ENCODE results near the gene NUP62.

NUP62 gene

GRCh38 chr19:49861107-49861506, 68.2 kb downstream of the NUP62 start:
- Histone ChIP-seq H3K27ac (ENCODE audit: low read length) (no peak overlapping the region), H3K36me3 (ENCODE audit: insufficient read depth, low read length) (peaks cover 85% of the 10 kb centered on the region), H4K20me1 (ENCODE audit: insufficient read depth, low read length) (peaks cover 83% of the 10 kb centered on the region), H3K27me3 (ENCODE audit: insufficient read depth, low read length, poor library complexity) (no peaks in the 10 kb centered on the region), H3K4me3 (ENCODE audit: low read depth in 1 of 2, low read length in 2 of 2) (no peak overlapping the region), H3K9ac (ENCODE audit: low read depth, low read length) (no peak overlapping the region), H3K4me2 (ENCODE audit: insufficient read depth, low read length) (no peak overlapping the region), H3K9me3 (ENCODE audit: insufficient read depth, low read length, severe bottlenecking) (no peaks in the 10 kb centered on the region), H2AFZ (ENCODE audit: low read depth, low read length) (no peak overlapping the region), H3K79me2 (ENCODE audit: insufficient read depth, low read length) (peaks cover 43% of the 10 kb centered on the region), H3K4me1 (ENCODE audit: insufficient read depth, low read length) (peaks cover 25% of the 10 kb centered on the region)
- ATAC-seq (ENCODE audit: insufficient read depth, low read depth) (no peak), DNase-seq (no peak)
- TF ChIP-seq, protein P1, sequence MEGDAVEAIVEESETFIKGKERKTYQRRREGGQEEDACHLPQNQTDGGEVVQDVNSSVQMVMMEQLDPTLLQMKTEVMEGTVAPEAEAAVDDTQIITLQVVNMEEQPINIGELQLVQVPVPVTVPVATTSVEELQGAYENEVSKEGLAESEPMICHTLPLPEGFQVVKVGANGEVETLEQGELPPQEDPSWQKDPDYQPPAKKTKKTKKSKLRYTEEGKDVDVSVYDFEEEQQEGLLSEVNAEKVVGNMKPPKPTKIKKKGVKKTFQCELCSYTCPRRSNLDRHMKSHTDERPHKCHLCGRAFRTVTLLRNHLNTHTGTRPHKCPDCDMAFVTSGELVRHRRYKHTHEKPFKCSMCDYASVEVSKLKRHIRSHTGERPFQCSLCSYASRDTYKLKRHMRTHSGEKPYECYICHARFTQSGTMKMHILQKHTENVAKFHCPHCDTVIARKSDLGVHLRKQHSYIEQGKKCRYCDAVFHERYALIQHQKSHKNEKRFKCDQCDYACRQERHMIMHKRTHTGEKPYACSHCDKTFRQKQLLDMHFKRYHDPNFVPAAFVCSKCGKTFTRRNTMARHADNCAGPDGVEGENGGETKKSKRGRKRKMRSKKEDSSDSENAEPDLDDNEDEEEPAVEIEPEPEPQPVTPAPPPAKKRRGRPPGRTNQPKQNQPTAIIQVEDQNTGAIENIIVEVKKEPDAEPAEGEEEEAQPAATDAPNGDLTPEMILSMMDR (IDR thresholded peaks at IDR 0.05; ENCODE audit: borderline replicate concordance, extremely low read depth, low read length, poor library complexity, severe bottlenecking) = no peak
- TF ChIP-seq EZH2 (IDR thresholded peaks at IDR 0.05; ENCODE audit: borderline replicate concordance, low read depth, low read length, severe bottlenecking) = no peak

- Histone ChIP-seq H3K9me3 (ENCODE audit: insufficient read depth, low read length, severe bottlenecking) (no peaks in the 10 kb centered on the region), H3K4me2 (ENCODE audit: insufficient read depth, low read length) (no peak overlapping the region), H3K36me3 (ENCODE audit: insufficient read depth, low read length) (peaks cover 87% of the 10 kb centered on the region), H3K9ac (ENCODE audit: low read depth, low read length) (no peak overlapping the region), H3K4me1 (ENCODE audit: insufficient read depth, low read length) (peaks cover 19% of the 10 kb centered on the region), H3K4me3 (ENCODE audit: low read depth in 1 of 2, low read length in 2 of 2) (no peak overlapping the region), H3K27ac (ENCODE audit: low read length) (no peak overlapping the region), H2AFZ (ENCODE audit: low read depth, low read length) (no peak overlapping the region), H4K20me1 (ENCODE audit: insufficient read depth, low read length) (peaks cover 83% of the 10 kb centered on the region), H3K79me2 (ENCODE audit: insufficient read depth, low read length) (peaks cover 43% of the 10 kb centered on the region), H3K27me3 (ENCODE audit: insufficient read depth, low read length, poor library complexity) (no peaks in the 10 kb centered on the region)
- ATAC-seq (ENCODE audit: insufficient read depth, low read depth) (no peak), DNase-seq (no peak)
- TF ChIP-seq EZH2 (IDR thresholded peaks at IDR 0.05; ENCODE audit: borderline replicate concordance, low read depth, low read length, severe bottlenecking) = no peak
- TF ChIP-seq, protein P1 (IDR thresholded peaks at IDR 0.05; ENCODE audit: borderline replicate concordance, extremely low read depth, low read length, poor library complexity, severe bottlenecking) = no peak
Measured at GRCh38 chr19:49860336-49861102, 68.8 kb downstream of the NUP62 start.

GRCh38 chr19:49859682-49860335, 69.5 kb downstream of the NUP62 start:
- H3K36me3 ChIP-seq (ENCODE audit: insufficient read depth, low read length) = peaks cover 89% of the 10 kb centered on the region
- no peak overlapping the region for H2AFZ ChIP-seq (ENCODE audit: low read depth, low read length)
- DNase-seq = no peak

More at GRCh38 chr19:49859682-49860335, 69.5 kb downstream of the NUP62 start:
- H3K9me3 ChIP-seq (ENCODE audit: insufficient read depth, low read length, severe bottlenecking) = no peaks in the 10 kb centered on the region
- no peak overlapping the region for H3K27ac ChIP-seq (ENCODE audit: low read length)
- ATAC-seq (ENCODE audit: insufficient read depth, low read depth) = no peak
- H3K4me1 ChIP-seq (ENCODE audit: insufficient read depth, low read length) = peaks cover 12% of the 10 kb centered on the region; the same call in 1 of the 2 replicates
- no peak overlapping the region for H3K4me3 ChIP-seq (ENCODE audit: low read depth in 1 of 2, low read length in 2 of 2)
- H3K27me3 ChIP-seq (ENCODE audit: insufficient read depth, low read length, poor library complexity) = no peaks in the 10 kb centered on the region
- no peak overlapping the region for H3K9ac ChIP-seq (ENCODE audit: low read depth, low read length)
- H4K20me1 ChIP-seq (ENCODE audit: insufficient read depth, low read length) = peaks cover 86% of the 10 kb centered on the region
- TF ChIP-seq, protein P1 (IDR thresholded peaks at IDR 0.05; ENCODE audit: borderline replicate concordance, extremely low read depth, low read length, poor library complexity, severe bottlenecking) = no peak
- no peak for TF ChIP-seq EZH2 (IDR thresholded peaks at IDR 0.05; ENCODE audit: borderline replicate concordance, low read depth, low read length, severe bottlenecking)
- no peak overlapping the region for H3K4me2 ChIP-seq (ENCODE audit: insufficient read depth, low read length)
- peaks cover 43% of the 10 kb centered on the region for H3K79me2 ChIP-seq (ENCODE audit: insufficient read depth, low read length)
